Superior temporal gyrus (tissue), 1 donor: ENCODE measurements around the gene ATP5F1D.

ENCODE experiments used
- DNase-seq: peaks from one replicate; pipeline ENCODE4 v3.0.0-alpha.2; 2016; ENCODE audit errors: extremely low spot score

ATP5F1D gene

DNA sequence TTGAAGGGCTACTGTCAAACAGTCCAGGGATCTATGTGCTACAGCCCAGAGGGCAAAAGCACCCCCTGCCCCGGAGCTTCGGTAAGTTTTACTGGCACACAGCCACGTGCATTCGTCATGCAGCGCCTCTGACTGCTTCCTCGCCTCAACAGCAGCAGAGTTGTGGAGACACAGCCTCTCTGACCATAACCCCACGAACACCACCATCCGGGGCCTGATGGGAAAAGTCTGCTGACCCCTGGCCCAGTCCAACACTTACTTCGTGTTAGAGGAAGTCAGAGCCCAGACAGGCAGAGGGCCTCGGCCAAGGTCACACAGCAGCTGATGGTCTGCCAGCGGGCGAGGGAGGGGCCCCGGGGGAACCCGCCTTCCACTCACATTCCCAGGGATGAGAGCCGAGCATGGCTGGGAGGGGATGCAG lies 8.9 kb upstream of the ATP5F1D start:
- no peak for DNase-seq

DNA sequence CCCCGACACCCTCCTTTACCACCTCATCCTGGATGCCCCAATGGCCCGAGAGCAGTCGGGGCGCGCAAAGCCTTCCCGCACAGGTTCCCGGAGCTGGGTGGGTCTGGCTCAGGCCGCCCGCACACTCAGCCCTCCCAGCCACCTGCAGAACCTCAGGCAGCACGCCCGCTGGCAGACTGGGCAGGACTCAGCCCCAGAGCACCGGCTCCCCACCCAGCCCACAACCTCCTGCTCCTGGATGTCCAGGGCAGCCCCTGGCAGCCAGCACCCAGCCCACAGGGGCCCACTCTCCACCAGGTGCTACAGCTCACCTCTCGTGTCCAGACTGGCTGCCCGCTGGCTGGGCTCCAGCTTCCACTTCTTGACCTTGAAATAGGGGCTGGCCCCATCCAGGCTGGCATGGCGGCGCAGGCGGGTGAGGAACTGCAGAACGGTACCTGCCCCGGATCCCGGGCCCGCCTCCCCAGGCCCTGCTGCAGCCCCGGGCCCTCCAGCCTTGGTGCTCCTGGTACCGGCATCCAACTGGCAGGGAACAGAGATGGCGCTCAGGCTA lies 8.4 kb upstream of the ATP5F1D start:
- DNase-seq = no peak

GRCh38 chr19:1234051-1234954 lies 7.2 kb upstream of the ATP5F1D start:
- no peak for DNase-seq

GRCh38 chr19:1234955-1235380 lies 6.6 kb upstream of the ATP5F1D start:
- DNase-seq = no peak

DNA sequence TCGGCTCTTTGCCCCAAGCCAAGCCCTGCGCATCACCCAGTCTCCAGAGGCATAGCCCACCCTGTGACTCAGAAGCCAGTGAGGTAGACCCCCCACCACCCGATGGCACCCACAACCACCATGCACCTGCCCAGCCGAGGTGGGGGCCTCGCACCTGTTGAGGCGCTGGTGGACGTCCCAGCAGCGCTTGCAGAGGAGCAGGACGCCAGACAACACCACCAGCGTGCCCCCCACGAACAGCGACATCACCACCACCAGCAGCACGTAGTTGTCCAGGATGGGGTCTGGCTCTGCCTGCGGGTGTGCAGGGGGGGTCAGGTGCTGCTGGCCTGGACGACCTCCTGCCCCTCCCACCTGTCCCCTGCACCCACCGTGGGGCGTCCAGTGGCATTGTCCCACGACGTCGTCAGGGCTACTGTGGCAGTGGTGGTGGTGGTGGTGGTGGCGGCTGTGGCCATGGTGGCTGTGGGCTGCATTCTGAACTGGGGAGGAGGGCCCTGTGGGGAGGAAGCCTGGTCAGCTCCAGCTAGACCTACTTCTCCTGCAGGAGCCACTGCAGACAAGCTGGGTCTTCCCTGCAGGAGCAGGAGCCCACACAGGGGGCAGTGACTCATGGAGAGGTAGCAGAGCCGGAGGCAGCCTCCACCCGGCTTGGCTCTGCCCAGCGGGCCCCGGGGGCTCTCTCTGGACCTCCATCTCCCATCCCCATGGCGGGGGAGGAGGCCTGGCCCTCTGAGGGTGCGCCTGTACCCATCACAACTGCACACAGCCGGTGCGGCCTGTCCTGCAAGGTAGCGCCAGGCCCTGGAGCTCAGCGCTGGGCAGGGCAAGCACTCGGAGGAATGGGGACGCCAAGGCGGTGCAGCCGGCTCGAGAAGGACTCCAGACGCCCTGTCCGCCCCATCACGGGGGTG lies 5.7 kb upstream of the ATP5F1D start:
- no peak for DNase-seq

GRCh38 chr19:1236576-1236975 lies 5.0 kb upstream of the ATP5F1D start:
- DNase-seq = no peak

GRCh38 chr19:1237027-1237659 lies 4.4 kb upstream of the ATP5F1D start:
- no peak for DNase-seq

DNA sequence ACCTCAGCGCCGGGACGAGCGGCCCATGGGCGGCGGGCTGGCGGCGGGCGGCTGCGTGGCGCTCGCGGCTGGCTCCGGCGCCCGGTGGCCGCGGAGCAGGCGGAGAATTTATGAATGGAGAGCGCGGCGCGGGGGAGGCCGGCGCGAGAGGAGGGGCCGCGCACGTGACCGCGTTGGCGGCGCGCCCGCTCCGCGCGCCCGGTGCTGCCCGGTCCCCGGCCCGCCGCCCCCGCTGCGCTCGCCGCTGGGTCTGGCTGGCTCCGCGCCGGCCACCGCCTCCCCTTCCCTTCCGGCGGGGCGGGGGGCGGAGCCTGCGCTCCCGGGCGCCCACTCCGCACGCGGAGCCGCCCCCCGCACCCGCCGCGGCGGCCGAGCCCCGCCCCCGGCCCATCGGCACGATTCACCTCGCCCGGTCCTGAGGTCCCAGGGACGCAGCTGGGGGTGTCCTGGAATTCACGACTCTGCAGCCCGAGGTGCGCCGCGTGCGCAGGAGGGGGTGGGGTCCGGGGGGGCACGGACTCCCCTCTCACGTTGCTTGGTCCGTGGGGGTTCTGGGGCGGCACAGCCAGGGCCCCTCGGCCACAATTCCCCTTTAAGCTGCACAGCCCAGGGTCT lies 3.7 kb upstream of the ATP5F1D start, which contains the start of gene CBARP:
CBARP (minus strand) TSS at position 252 of the 615 bp plus-strand sequence. CDS start 1,905 bp downstream, outside the sequence.
- DNase-seq = no peak

- DNase-seq = no peak
Observed at GRCh38 chr19:1238369-1239303, 2.9 kb upstream of the ATP5F1D start.

GRCh38 chr19:1239420-1239795 lies 2.1 kb upstream of the ATP5F1D start:
- no peak for DNase-seq

GRCh38 chr19:1239796-1240737 lies 1.5 kb upstream of the ATP5F1D start:
- DNase-seq = peak; percentile 85

GRCh38 chr19:1240925-1241324 lies 626 bp upstream of the ATP5F1D start:
- no peak for DNase-seq

GRCh38 chr19:1243768-1244692 lies 2.5 kb downstream of the ATP5F1D start:
- peak; percentile 83 for DNase-seq

DNA sequence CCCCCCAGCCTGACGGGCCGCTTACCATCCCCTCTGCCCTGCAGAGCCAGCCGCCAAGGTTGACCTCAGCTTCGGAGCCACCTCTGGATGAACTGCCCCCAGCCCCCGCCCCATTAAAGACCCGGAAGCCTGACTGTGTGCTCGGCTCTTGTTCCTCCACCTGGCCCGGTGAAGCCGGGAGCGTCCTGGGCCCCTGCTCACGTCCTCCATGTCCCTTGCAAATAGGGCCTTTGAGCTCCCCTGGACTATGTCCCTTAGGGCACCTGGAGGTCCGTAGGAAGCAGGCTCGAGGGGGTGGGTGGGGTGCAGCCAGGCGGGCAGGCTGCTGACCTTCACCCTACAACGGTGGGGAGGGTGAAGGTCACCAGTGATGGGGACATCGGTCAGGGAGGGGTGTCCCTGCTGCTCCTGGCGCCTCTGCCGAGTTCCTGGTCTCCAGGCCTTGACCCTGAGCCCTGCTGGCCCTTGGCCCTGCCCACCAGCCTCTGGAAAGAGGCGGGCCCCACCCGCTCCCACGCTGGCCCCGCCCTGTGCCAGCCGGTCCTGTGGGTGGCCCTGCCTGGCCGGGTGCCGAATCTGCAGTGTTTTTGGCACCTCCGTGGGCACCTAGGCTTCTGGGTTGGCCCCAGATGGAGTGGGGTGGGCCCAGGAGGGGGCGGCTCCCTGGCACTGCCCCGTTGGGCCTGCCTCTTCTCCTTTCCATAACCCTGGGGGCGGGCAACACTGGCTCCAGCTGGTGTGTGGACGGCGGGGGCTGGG lies 3.3 kb downstream of the ATP5F1D start:
- DNase-seq = peak; percentile 9

- DNase-seq = no peak
Observed at GRCh38 chr19:1245494-1246264, 4.1 kb downstream of the ATP5F1D start.
